Stimulated activated CD8-positive, alpha-beta memory T cell treated with anti-CD3 and anti-CD28 coated beads, Interleukin-15, amount 100 ng/mL, for 4 hours (primary cell): Measurements from ENCODE around the gene GPR143.
"Not testable (repeated sequence)": the region's sequence is repeated elsewhere in the genome, so short reads cannot be mapped to it uniquely, and the experiment has no call there.

ENCODE experiments used
- DNase-seq, 2 donors: peaks; one replicate each; pipeline ENCODE4 v3.0.0-alpha.2; 2020; ENCODE audit warnings: low read depth in 2 of 2

The GPR143 gene

DNA sequence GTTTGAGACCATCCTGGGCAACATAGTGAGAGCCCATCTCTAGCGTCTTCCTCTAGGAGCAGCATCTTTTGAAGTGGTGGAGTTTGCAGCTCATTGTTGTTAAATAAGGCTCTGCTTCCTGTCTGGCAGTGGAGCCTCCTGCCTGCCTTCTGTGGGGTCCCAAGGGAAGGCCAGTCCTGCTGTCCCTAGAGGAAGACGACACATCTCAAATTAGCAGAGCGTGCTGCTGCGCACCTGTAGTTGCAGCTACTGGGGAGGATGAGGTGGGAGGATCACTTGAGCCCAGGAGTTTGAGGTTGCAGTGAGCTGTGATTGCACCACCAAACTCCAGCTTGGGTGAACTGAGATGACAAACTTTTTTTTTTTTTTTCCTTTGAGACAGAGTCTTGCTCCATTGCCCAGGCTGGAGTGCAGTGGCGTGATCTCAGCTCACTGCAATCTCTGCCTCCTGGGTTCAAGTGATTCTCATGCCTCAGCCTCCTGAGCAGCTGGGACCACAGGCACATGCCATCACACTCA is 2.7 kb upstream of the GPR143 start:
- not testable (repeated sequence) for DNase-seq

DNA sequence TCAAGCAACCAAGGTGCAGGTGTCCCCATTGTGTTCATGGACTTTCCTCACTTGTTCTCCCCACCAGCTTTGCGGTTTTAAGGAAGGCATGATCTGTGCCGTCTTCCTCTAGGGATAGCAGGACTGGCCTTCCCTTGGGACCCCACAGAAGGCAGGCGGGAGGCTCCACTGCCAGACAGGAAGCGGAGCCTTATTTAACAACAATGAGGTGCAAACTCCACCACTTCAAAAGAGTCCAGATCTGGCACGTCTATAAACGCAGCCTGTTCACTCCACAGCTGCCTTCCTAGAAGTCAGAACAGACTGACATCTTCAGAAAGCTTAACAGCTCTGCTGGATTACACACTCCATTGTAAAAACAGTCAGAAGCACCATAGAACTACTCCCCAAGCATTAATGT is 1.7 kb upstream of the GPR143 start:
- no peak for DNase-seq

DNA sequence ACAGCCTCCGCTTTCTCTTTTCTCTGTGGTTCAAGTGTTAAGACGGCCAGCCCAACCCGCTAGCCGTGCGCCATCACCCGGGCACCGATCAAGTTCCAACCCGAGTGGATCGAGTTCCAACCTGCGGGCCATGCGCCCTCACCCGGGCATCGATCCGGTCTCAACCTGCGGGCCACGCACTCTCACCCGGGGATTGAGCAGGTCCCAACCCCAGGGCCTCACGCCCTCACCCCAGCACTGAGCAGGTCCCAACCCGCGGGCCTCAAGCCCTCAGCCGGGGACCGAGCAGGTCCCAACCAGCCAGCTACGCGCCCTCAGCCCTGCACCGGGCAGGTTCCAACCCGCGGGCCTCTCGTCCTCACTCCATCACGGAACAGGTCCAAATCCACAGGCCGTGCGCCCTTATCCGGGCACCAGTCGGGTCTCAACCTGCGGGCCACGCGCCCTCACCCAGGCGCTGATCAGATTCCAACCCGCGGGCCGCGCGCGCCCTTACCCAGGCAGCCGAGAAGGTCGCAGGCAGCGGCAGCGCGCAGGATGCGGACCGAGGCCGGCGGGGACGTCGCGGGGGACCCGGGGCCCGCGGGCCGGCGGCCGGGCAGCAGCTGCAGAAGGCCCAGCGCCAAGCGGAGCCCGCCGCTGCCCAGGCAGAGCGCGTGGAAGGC is 443 bp downstream of the GPR143 start:
- DNase-seq: no peak

DNA sequence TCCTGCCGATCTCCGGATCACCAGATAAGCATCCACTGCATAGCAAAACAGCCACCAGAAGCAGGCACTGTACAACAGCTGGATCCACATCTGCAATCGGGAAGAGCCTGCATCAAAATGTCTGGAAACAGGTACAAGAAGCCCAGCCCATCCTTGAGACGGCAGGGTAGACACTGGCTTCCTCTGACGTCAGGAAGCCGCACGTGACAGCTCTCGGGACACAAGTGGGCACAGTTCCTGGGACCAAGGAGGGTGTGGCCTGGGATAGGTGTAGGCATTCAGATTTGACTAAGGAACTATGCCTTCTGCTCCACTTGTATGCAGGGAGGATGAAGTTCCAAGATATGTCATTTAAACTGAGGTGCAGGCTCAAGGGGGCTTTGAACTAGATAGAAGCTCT is 6.3 kb downstream of the GPR143 start:
- DNase-seq: no peak

DNA sequence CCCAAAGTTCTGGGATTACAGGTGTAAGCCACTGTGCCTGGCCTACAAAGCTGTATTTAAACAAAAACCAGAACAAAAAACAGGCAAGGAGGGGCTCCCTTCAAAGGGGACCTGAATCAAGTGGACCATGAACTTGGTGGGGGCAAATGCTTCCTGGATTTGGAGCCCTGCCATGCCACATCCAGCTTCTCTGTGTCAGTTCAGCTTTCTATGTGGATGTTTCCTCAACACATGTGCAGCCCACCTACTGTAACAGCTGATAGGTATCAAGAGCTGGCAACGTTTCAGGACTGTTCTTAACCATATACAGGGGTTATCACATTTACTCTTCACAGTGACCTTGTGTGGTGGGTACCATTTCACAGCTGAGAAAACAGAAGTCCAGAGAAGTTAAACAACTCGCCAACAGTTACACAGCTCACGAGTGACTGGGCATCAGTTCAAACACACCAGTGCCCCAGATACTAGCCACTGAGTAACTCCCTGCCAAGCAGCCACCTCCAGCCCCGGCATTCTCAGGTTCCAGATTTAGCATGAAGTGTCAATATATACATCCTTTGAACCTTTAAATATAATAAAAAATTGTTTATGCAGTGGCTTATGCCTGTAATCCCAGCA is 7.5 kb downstream of the GPR143 start:
- DNase-seq: no peak

DNA sequence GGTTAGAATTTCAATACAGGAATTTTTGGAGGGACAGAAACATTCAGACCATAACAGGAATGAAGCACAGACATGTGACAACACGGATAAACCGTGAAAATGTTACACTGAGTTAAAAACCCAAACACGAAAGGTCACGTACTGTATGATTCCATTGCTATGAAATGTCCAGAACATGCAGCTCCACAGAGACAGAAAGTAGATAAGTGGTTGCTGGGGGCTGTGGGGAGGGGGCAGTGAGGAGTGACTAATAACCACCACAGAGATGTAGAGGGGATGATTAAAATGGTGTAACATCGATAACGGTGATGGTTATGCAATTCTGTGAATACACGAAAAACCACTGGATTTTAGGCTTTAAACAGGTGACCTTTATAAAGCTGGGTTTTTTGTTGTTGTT is 8.3 kb downstream of the GPR143 start:
- DNase-seq: no peak

DNA sequence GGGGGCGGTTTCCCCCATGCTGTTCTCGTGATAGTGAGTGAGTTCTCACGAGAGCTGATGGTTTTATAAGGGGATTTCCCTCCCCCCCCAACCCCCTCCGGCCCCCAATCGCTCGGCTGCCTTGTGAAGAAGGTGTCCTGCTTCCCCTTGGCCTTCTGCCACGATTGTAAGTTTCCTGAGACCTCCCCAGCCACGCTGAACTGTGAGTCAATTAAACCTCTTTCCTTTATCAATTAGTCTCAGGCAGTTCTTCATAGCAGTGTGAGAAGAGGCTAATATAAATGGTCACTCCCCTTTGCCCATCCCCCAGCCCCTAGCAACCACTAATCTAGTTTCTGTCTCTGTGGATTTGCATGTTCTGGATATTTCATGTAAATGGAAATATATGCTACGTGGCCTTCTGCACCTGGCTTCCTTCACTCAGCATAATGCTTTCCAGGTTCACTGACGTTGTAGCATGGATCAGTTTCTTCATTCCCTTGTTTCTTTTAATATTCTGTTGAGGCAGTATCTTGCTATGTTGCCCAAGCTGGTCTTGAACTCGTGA is 16.4 kb downstream of the GPR143 start:
- no peak for DNase-seq

DNA sequence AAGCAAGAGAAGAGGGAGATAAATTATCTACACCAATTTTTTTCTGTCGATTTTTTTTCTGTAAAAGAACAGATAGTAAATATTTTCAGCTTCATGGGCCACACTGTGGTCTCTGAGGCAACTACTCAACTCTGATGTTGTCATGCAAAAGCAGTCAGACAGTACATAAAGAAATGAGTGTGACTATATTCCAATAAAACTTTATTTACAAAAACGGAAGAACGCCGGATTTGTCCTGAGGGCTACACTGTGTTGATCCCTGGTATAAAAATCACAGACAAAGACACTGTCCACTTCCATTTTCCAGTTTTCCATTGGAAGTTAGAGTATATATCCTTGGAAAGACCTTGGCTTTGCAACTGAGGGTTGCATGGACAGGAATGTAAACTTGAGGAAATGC is 18.0 kb downstream of the GPR143 start:
- DNase-seq: no peak

DNA sequence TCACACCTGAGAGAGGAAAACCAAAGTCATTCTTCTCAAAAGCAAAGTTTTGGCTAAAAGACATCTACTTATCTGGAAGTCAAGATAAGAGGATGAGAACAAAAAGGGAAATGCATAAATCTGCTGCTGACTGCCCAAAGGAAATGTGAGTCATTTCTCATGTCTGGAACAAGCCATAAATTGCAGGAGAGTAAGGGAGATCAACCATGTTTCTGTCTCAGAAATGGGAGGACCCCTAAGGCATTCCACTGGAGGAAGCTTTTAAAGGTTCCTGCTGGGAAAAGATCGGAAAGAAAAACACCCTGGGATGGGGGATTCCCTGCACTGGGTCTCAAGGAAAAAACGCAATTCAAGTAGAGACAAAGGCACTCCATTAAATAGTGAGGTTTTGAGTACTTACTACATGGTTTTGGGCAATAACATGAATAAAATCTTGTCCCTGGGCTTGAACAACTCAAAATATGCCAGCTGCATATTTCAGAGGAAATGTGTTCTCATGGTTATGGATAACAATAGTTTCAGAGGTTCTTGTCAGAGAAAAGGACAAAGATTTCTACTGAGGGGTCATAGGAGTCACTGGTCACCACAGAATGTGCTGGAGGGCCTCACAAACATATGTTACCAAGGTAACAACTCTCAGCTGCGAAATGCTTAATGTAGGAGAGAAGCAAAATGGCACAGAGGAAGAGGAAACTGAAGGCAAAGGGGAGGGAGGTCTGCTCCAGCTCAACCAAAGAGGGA is 19.3 kb downstream of the GPR143 start:
- no peak for DNase-seq

DNA sequence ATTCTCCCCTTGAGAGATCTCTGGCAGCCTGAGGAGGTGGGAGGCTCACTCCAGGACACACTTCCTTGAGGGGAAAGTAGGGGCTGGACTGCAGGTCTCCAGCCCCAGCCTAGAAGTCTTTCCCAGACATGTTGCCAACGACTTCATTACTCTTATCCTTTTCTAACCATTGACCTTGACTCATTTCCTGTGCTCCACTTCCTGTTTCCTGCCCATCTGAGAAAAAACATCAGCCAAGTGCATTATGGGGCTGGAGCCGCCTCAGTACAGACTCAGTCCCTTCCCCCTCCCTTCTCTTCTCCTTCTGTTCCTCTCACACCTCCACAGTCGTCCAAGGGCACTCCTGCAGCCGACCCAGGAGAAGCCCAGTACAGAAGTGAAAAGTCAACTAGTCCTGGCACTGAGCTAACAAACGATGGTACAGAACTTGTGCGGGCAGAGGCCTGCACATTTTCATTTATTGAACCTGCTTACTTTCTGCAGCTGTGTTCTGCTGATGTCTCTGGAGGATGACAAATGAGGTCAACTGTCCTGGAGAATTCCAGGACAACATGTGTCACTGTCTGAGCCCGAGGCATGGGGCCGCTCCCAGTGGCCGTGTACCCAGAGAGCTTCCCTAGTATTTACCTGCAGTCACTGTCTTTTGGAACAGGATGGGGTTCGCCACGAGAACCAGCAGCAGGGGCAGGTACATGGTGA is 20.1 kb downstream of the GPR143 start:
- DNase-seq: no peak

DNA sequence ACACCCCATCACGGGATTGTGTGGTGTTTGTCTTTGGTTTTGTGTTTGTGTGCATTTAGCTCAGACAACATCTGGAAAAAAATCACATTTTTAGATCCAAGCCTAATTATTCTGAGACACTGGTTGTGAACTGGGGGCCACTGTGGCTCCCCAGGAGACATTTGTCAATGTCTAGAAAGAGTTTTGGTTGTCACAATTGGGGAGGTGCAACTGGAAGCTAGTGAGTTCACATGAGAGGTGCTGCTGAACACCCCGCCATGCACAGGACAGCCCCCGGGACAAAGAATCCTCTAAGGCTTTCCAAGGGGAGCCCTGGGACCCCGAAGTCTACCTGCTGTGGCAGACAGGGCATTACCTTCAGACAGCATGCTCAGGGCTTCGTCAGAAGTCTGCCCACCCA is 26.5 kb downstream of the GPR143 start:
- no peak for DNase-seq

DNA sequence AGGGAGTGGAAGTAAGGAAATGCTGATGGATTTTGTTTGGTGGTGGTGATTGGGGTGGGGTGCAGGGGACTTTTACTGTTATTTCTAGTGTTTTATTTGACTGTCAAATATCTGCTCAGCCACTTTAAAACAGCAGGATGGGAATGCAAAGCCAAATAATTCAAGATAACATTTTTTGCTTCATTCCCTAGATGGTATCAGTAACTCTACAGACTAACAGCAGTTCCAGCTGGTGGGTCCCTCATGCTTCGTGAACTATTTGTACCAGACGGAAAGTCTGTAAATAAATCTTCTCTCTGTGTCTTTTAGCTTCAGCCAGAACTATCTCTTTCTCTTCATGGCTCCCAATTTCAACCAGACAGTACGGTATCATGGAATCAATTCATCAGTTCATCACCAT is 27.5 kb downstream of the GPR143 start:
- no peak for DNase-seq

DNA sequence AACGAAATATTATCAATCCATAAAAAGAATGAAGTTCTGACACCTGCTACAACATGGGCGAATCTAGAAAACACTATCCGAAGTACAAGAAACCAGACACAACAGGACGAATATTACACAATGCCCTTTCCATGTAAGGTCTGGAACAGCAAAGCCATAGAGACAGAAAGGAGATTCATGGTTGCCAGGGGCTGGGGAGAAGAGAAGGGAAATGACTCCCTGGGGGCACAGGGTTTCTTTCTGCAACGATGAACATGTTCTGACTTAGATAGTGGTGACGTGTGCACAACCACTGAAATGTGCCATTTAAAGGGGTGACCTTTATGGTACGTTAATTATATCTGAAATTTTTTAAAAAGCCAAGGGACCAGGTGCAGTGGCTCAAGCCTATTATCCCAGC is 28.3 kb downstream of the GPR143 start:
- no peak for DNase-seq

DNA sequence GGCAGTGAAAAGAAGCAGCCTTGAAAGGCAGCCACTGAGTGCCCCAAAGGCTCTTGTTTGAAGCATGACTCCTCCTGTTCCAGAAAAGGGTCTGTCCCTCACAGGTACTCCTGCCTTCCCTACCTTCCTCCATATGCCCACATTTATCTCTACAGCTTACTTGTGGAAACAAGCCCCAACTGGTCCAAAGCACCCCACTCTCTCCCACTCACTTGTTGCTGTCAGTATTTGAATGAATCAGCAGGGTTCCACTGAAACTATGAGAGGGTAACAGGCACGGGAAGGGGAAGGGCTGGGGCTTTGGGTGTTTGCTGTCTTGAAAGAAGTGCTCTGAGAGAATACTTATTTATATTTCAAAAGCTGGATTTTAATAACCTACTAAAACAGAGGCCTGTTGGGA is 34.9 kb downstream of the GPR143 start:
- no peak for DNase-seq

DNA sequence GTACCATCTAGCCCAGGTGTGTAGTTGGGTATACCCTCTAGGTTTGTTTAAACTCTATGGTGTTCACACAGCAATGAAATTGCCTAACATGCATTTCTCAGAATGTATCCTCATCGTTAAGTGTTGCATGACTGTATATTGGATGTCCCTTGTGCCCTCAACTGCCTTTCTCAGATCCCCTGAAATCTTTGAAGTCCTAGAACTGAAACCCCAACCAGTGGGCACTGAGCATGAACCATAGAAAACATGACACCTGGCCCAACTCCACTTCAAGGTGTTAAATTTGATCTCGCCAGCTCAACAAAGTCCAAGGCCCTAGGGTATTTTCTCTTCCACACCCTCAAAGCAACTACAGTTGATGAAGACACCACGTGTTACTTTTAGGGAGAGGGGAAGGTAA is 35.6 kb downstream of the GPR143 start:
- DNase-seq: no peak

DNA sequence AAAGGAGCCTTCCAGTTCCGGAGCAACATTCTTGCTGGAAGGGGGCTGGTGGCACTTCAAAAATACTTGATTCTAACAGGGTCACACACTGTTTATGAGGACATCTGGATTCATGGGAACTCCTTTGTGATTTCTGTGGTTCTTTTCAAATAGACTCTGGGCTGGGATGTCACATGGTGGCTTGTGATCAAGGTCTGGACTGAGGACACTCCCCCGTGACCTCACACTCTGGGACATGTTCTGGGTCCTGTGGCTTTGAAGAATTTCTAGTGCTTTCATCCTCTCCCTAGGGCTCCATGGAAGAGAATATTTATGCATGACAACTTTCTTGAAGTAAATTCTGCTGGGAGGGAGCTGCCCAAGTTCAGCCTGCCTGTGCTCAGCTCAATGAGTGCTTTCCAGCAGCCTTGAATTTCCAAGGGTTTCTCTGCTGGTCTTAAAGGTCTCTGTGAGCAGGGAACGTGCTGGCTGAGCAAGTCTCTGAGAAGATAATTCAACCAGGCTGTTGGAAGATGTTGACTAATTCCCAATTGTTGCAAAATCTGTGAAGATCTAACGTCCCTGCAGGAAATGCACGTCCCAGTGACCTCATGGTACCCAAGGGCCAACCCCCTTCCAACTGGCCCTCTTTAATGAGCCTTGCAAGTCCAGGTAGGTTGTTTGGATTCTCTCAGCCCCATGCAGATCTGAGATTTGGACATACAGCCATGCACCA is 36.3 kb downstream of the GPR143 start:
- DNase-seq: no peak

DNA sequence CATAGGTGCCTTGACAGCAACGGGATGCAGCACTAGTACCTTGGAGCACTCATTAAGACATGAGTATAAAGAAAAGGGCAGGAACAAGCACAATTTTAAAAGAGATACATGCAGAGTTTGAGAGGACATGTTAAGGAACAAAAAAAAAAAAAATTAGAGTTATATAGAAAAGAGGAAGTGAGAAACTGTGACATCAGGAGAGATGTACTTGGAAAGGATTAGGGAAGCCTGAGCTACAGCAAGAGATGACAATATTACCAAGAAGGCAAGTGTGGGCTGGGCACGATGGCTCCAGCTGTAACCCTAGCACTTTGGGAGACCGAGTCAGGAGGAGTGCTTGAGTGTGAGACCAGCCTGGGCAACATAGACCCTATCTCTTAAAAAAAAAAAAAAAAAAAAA is 37.4 kb downstream of the GPR143 start:
- no peak for DNase-seq

DNA sequence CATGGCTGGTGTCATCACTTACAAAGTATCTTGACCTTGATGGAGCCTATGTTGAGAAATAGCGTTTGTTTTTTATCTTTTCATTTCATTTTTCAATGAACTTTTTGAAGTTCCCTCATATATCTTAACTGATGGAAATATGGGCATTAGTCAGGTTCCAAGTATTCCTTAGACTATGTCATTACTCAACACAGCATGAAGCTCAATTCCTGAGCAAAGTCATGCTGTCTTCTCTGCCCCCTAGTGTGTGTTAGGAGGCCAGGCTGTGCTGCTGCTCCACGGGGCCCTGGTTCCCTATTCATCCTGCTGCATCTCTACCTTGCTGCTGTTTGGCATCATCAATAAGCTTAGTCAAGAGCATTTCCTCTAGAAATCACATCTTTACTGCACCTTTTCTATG is 40.9 kb downstream of the GPR143 start:
- DNase-seq: no peak

DNA sequence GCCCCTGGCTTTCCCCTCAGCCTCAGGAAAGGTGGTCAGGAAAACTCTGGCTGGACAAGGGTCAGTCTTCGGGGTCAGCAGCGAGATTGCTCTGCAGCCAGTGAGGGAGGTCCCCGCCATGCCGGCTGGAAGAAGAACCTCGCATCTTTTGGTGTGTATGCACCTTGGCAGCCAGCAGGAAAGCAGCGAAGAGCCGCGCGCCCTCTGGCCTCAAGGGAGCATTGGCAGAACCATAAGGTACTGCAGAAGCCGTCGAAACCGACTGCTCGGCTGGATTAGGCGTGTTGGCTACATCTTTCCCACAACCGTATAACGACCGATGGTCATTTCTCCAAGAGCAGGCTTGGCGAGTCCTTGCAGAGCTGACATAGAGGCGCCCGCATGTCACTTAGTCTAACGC is 48.3 kb downstream of the GPR143 start:
- DNase-seq: no peak

DNA sequence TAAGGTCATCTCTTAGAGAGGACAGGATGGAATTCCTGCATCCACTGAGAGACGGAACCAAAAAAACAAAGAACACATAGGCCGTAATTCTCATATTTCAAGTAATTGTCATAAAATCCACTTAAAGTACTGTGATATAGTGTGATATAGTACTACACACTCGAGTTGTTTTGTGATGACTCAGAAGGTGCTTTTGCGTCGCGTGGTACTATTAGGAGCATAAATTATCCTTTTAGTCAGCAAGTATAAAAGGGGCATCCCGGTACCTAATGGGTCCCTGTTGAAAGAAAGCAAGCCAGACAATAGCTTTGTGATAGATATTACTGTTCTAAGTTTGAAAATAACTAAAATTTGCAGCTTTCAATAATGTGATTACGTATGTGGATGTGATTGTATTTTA is 55.3 kb downstream of the GPR143 start:
- no peak for DNase-seq

DNA sequence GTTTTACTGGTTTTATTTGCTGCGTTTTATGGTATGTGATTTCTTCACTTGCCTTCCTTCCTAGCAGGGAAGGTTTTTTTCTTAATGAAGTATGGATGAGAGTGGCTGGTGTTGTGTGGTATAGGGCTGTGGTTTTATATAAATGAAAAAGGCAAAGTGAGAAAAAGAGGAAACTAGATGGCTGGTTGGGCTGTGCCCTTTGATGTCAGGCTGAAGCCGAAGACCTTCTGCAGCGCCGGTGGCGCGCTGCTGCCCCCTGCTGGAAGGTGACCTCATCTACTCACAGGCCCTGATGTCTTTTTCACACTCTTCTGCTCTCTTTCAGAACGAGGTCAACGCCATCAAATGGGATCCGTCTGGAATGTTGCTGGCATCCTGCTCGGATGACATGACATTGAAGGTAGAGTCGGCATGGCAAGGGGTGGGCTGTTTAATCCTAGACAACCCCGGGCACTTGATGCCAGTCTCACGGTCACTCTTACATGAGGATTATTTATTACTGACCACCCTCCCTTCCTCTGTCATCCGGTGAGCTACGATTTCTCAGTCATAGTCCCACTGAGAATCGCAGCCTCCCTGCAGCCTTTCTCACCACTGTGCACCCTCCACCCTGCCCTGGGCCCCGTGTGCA is 56.6 kb downstream of the GPR143 start:
- peak; percentile 20 to 32 for DNase-seq
